Endothelial cell of umbilical vein (primary cell): ENCODE measurements around the gene KRT86. TPM values are rescaled to one million over a fixed set of nuclear protein-coding genes. Genes with fewer than 3 reads are reported as not detected.

ENCODE experiments used
- BruUV-seq: library from RNA; stranded (reverse); fragments of 400-500 nt; replicated peaks from 2 replicates; lab custom pipeline; 2021; lab: Mats Ljungman, UMichigan
- CTCF ChIA-PET: fragments of 300-600, 350-600 bp; sonication (Branson Sonifier 250); formaldehyde crosslinking; loops from one replicate; lab custom pipeline; 2021; ENCODE audit warnings: antibody characterized with exemption, inconsistent platforms; lab: Charles Lee
- POLR2A ChIA-PET: fragments of 300-600, 350-600 bp; sonication (Branson Sonifier 250); formaldehyde crosslinking; loops from one replicate; lab custom pipeline; 2021; ENCODE audit warnings: antibody characterized with exemption, inconsistent platforms; lab: Charles Lee
- DNase-seq: peaks from one replicate; pipeline ENCODE4 v3.0.0-alpha.2; 2011; ENCODE audit warnings: low read depth, low spot score
- FAIRE-seq: peaks from 2 replicates; lab custom pipeline; 2011; peaks lifted over from hg19 to GRCh38; lab: Jason Lieb, UNC
- H2AFZ ChIP-seq: 2 replicates; pipeline ENCODE4 v1.6.0; 2012; ENCODE audit warnings: low read depth, low read length, control low read depth, inconsistent platforms
- H3K27ac ChIP-seq: 2 replicates; pipeline ENCODE4 v1.5.1; 2011; ENCODE audit warnings: low read depth, mild to moderate bottlenecking, control low read depth, low read length, moderate library complexity; ENCODE audit not compliant: insufficient read depth
- H3K27me3 ChIP-seq, 2 experiments: 2 replicates each; pipeline versions ENCODE4 v1.6.0 to v1.6.1; 2011; ENCODE audit warnings: low read length in 2 of 2, mixed read lengths in 1 of 2; ENCODE audit not compliant: control insufficient read depth in 2 of 2, insufficient read depth in 2 of 2
- H3K36me3 ChIP-seq, 2 experiments: 2 replicates in 1 of 2; 3 replicates in 1 of 2; pipeline ENCODE4 v1.5.1; 2011; ENCODE audit warnings: low read length in 2 of 2, mild to moderate bottlenecking in 1 of 2, moderate library complexity in 1 of 2; ENCODE audit not compliant: control insufficient read depth in 2 of 2, insufficient read depth in 2 of 2; ENCODE audit errors: extremely low read depth in 1 of 2
- H3K4me1 ChIP-seq: 3 replicates; pipeline ENCODE4 v1.5.1; 2011; ENCODE audit warnings: mild to moderate bottlenecking, low read length; ENCODE audit not compliant: control insufficient read depth, insufficient read depth; ENCODE audit errors: extremely low read depth
- H3K4me2 ChIP-seq: 2 replicates; pipeline ENCODE4 v1.6.1; 2011; ENCODE audit warnings: low read length, control low read depth, mixed read lengths; ENCODE audit not compliant: insufficient read depth
- H3K4me3 ChIP-seq, 3 experiments: fragments of 200-600 bp in 1 of 3; sonication (generic), shearing (Covaris generic) in 1 of 3; replicated peaks in 1 of 3; 2 replicates each; pipeline ENCODE4 v1.5.1; 2011 to 2016; ENCODE audit warnings: control low read depth in 3 of 3, low read length in 3 of 3, mild to moderate bottlenecking in 2 of 3, inconsistent platforms in 1 of 3, low read depth in 1 of 3, moderate library complexity in 1 of 3; ENCODE audit not compliant: insufficient read depth in 1 of 3
- H3K79me2 ChIP-seq: 2 replicates; pipeline ENCODE4 v1.6.0; 2012; ENCODE audit warnings: low read length, inconsistent platforms; ENCODE audit not compliant: control insufficient read depth, insufficient read depth
- H3K9ac ChIP-seq: replicated peaks from 2 replicates; pipeline ENCODE3; 2011; ENCODE audit warnings: low read length, control low read depth; ENCODE audit not compliant: insufficient read depth; ENCODE audit errors: extremely low read depth
- H3K9me1 ChIP-seq: replicated peaks from 3 replicates; pipeline ENCODE4 v1.6.0; 2011; ENCODE audit warnings: mild to moderate bottlenecking, low read length; ENCODE audit not compliant: control insufficient read depth, insufficient read depth; ENCODE audit errors: extremely low read depth
- H3K9me3 ChIP-seq: replicated peaks from 2 replicates; pipeline ENCODE4 v1.5.1; 2012; ENCODE audit warnings: low read length, inconsistent platforms; ENCODE audit not compliant: control insufficient read depth, insufficient read depth
- H4K20me1 ChIP-seq: replicated peaks from 2 replicates; pipeline ENCODE3; 2011; ENCODE audit warnings: mild to moderate bottlenecking, low read length; ENCODE audit not compliant: control insufficient read depth, insufficient read depth; ENCODE audit errors: extremely low read depth
- CTCF ChIP-seq, 2 donors: IDR thresholded peaks; 1 replicate in 1 of 2; 2 replicates in 1 of 2; pipeline ENCODE4 v1.5.1; 2011; ENCODE audit warnings: low read length in 2 of 2, mild to moderate bottlenecking in 2 of 2, moderate library complexity in 2 of 2, control low read depth in 1 of 2, inconsistent platforms in 1 of 2, low read depth in 1 of 2; ENCODE audit not compliant: insufficient read depth in 1 of 2; ENCODE audit errors: extremely low read depth in 1 of 2
- EZH2 ChIP-seq: IDR thresholded peaks from 2 replicates; pipeline ENCODE4 v1.6.1; 2012; ENCODE audit warnings: borderline replicate concordance, low read depth, mild to moderate bottlenecking, moderate library complexity, low read length, inconsistent platforms; ENCODE audit not compliant: severe bottlenecking
- FOS ChIP-seq: IDR thresholded peaks from 2 replicates; pipeline ENCODE4 v1.6.1; 2011; ENCODE audit warnings: mild to moderate bottlenecking, low read length, moderate library complexity, borderline replicate concordance; ENCODE audit not compliant: insufficient read depth
- GATA2 ChIP-seq: IDR thresholded peaks from 2 replicates; pipeline ENCODE4 v1.7.0; 2011; ENCODE audit warnings: low read depth, mild to moderate bottlenecking, moderate library complexity, mixed read lengths, low read length; ENCODE audit not compliant: insufficient read length, insufficient read depth
- JUN ChIP-seq: IDR thresholded peaks from 2 replicates; pipeline ENCODE4 v1.6.1; 2011; ENCODE audit warnings: borderline replicate concordance, low read depth; ENCODE audit not compliant: insufficient read length, insufficient read depth
- MAX ChIP-seq: IDR thresholded peaks from 2 replicates; pipeline ENCODE4 v1.6.1; 2011; ENCODE audit not compliant: insufficient read depth, insufficient read length
- MYC ChIP-seq: IDR thresholded peaks from one replicate; pipeline ENCODE4 v1.6.1; 2011; ENCODE audit warnings: mild to moderate bottlenecking, low read depth, low read length
- POLR2A ChIP-seq: IDR thresholded peaks from 2 replicates; pipeline ENCODE4 v1.6.1; 2012; ENCODE audit warnings: low read depth, mild to moderate bottlenecking, control low read depth, low read length
- POLR2AphosphoS5 ChIP-seq: IDR thresholded peaks from 2 replicates; pipeline ENCODE4 v1.6.1; 2012; ENCODE audit warnings: low read depth, mild to moderate bottlenecking, control low read depth, low read length, moderate library complexity; ENCODE audit not compliant: insufficient read depth
- dilution Hi-C: fragments of 300-500 bp; cut with MboI; formaldehyde crosslinking; loops from one replicate; pipeline ENCODE4 v1.15.0; 2019; ENCODE audit warnings: low sequenced_read_pairs; ENCODE audit not compliant: extremely low pct_ligation_motif_present
- intact Hi-C: fragments of 100-400 bp; cut with micrococcal nuclease; formaldehyde crosslinking; loops from one replicate; pipeline ENCODE4 v1.10.0; 2022
- polyA plus RNA-seq, 4 experiments: library from polyadenylated mRNA; depleted of rRNA in 3 of 4; stranded (reverse) in 3 of 4; unstranded in 1 of 4; fragments of >200 nt; gene quantifications; 2 replicates each; pipeline versions ENCODE4 v1.2.1 to v1.2.3, GENCODE V29; 2011 to 2012; ENCODE audit warnings: missing spikeins in 1 of 4
- total RNA-seq: library from RNA; stranded (reverse); gene quantifications from 2 replicates; pipeline ENCODE4 v1.2.3, GENCODE V29; 2021

KRT86 gene
- total and polyA plus RNA-seq, 2 donors (not counting 3 experiments of a cell fraction or from before 2014, with no cell fraction given), result not detected

- no peak overlapping the region for H3K27ac ChIP-seq
- CTCF ChIA-PET, result interaction anchor here (1.0 to 3.7 kb wide), 3 partner anchors 14 to 557 kb away, joined by 3 to 32 read pairs (median 17); no protein-coding TSS in a partner anchor
- no peak overlapping the region for H2AFZ ChIP-seq
- intact Hi-C loops (no loop called here), dilution Hi-C loops (no loop called here)
- H3K9me1 ChIP-seq, result no peaks in the 10 kb centered on the region
- BruUV-seq, result no TSS peak
- H4K20me1 ChIP-seq, result no peaks in the 10 kb centered on the region
- peaks cover 42 to 46% of the 10 kb centered on the region in 2 experiments for H3K27me3 ChIP-seq
- no peak for DNase-seq
- POLR2A ChIA-PET, result no interaction called here
- no peak for FAIRE-seq
- no peaks in the 10 kb centered on the region for H3K79me2 ChIP-seq
- H3K4me2 ChIP-seq, result no peak overlapping the region
- TF ChIP-seq GATA2 (no peak), MYC (no peak)
- no peaks in the 10 kb centered on the region for H3K4me1 ChIP-seq
- H3K9me3 ChIP-seq, result no peaks in the 10 kb centered on the region
- H3K4me3 ChIP-seq, result no peak overlapping the region
- no peak overlapping the region for H3K9ac ChIP-seq
- H3K36me3 ChIP-seq, result no peaks in the 10 kb centered on the region
These were observed 39.0 kb downstream of the KRT86 start for GRCh38 chr12:52313461-52313860.

DNA sequence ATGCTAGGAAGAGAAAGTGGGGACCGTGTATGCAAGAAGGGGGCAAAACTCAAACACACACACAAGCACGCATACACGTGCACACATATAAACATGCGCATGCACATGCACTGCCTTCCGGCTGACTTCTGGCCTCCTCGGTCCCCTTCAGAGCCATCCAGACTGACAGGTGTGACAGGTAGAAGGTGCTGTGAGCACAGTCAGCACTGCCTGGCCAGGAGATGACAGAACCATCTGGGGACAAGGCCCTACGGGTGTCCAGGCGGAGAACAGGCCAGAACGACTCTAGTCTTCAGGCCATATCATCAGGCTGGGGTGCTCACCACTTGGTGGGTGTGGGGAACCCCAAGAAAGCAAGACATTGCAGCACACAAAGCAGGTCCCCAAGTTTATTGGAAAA is 39.5 kb downstream of the KRT86 start:
- ChIA-PET POLR2A (no interaction called here), CTCF (interaction anchor here (1.6 to 3.7 kb wide), 2 partner anchors 13 to 14 kb away, joined by 11 to 32 read pairs; no protein-coding TSS in a partner anchor)
- no peak overlapping the region for H3K4me2 ChIP-seq
- no peak overlapping the region for H3K9ac ChIP-seq
- DNase-seq (no peak), FAIRE-seq (no peak)
- no peaks in the 10 kb centered on the region for H3K9me3 ChIP-seq
- no peak overlapping the region for H2AFZ ChIP-seq
- H3K27me3 ChIP-seq, result peaks cover 37 to 43% of the 10 kb centered on the region in 2 experiments
- H4K20me1 ChIP-seq, result no peaks in the 10 kb centered on the region
- dilution Hi-C loops (no loop called here), intact Hi-C loops (no loop called here)
- TF ChIP-seq POLR2AphosphoS5, result no peak
- no peak for TF ChIP-seq EZH2
- TF ChIP-seq MAX, result no peak
- TF ChIP-seq MYC, result no peak
- TF ChIP-seq JUN, result no peak
- TF ChIP-seq GATA2, result no peak
- TF ChIP-seq FOS, result no peak
- no peak for TF ChIP-seq CTCF (IDR thresholded peaks at IDR 0.05; ENCODE audit: extremely low read depth in 1 of 2, insufficient read depth in 1 of 2, low read depth in 1 of 2, low read length in 2 of 2)
- no peak for TF ChIP-seq POLR2A
- H3K4me3 ChIP-seq, result no peak overlapping the region
- H3K27ac ChIP-seq, result no peak overlapping the region
- no peaks in the 10 kb centered on the region for H3K79me2 ChIP-seq
- H3K36me3 ChIP-seq, result no peaks in the 10 kb centered on the region
- no peaks in the 10 kb centered on the region for H3K4me1 ChIP-seq
- H3K9me1 ChIP-seq, result no peaks in the 10 kb centered on the region
- no TSS peak for BruUV-seq
